Left ventricle myocardium inferior (tissue), 1 donor: ENCODE data around the gene FUT9. TPM values are rescaled to one million over a fixed set of nuclear protein-coding genes. Genes with fewer than 3 reads are reported as not detected.

Source experiments
- DNase-seq: peaks from one replicate; pipeline ENCODE4 v3.0.0-alpha.2; 2020
- H3K27ac ChIP-seq: fragments of 200-600 bp; replicated peaks from 2 replicates; pipeline ENCODE4 v1.8.0; 2021
- H3K27me3 ChIP-seq: fragments of 200-600 bp; 2 replicates; pipeline ENCODE4 v1.8.0; 2021; ENCODE audit warnings: low read depth
- H3K36me3 ChIP-seq: fragments of 200-600 bp; 2 replicates; pipeline ENCODE4 v1.8.0; 2021
- H3K4me1 ChIP-seq: fragments of 200-600 bp; 2 replicates; pipeline ENCODE4 v1.8.0; 2021
- H3K4me3 ChIP-seq: fragments of 200-600 bp; 2 replicates; pipeline ENCODE4 v1.8.0; 2021; ENCODE audit warnings: mild to moderate bottlenecking, moderate library complexity
- H3K9me3 ChIP-seq: fragments of 200-600 bp; replicated peaks from 2 replicates; pipeline ENCODE4 v1.8.0; 2021
- CTCF ChIP-seq: fragments of 200-600 bp; IDR thresholded peaks from 2 replicates; pipeline ENCODE4 v1.8.0; 2021; ENCODE audit warnings: antibody characterized with exemption, mild to moderate bottlenecking, borderline replicate concordance
- intact Hi-C: fragments of 100-400 bp; cut with micrococcal nuclease; formaldehyde crosslinking; loops from one replicate; pipeline ENCODE4 v1.11.0; 2022
- total RNA-seq: library from RNA; stranded (reverse); fragmentation: NEBNext Ultra II Directional; extraction: Animal tissue kit (Norgen Biotek cat#: 25700); gene quantifications from one replicate; pipeline ENCODE4 v1.2.1, GENCODE V29; 2021
- donor health status: DM: no; HTN: yes; CAD: no; lungs with severe emphysema.

FUT9 gene
- total RNA-seq, 1 donor from 2014 or later, result not detected

- Histone ChIP-seq H3K36me3 (no peaks in the 10 kb centered on the region), H3K4me3 (no peak overlapping the region), H3K9me3 (no peaks in the 10 kb centered on the region), H3K27me3 (no peaks in the 10 kb centered on the region), H3K4me1 (no peaks in the 10 kb centered on the region), H3K27ac (no peak overlapping the region)
- DNase-seq, result no peak
- TF ChIP-seq CTCF, result no peak
- intact Hi-C loops, result no loop called here
Measured at GRCh38 chr6:96152114-96152708, 136.4 kb downstream of the FUT9 start.

- no peak for TF ChIP-seq CTCF
- Histone ChIP-seq H3K4me3 (no peak overlapping the region), H3K9me3 (no peaks in the 10 kb centered on the region), H3K36me3 (no peaks in the 10 kb centered on the region), H3K27me3 (no peaks in the 10 kb centered on the region), H3K27ac (no peak overlapping the region), H3K4me1 (no peaks in the 10 kb centered on the region)
- intact Hi-C loops, result no loop called here
- DNase-seq, result no peak
Measured at GRCh38 chr6:96153775-96154174, 138.0 kb downstream of the FUT9 start.

GRCh38 chr6:96156425-96156824 is 140.7 kb downstream of the FUT9 start:
- no peak overlapping the region for H3K27ac ChIP-seq
- TF ChIP-seq CTCF, result no peak
- no peaks in the 10 kb centered on the region for H3K4me1 ChIP-seq
- H3K36me3 ChIP-seq, result no peaks in the 10 kb centered on the region
- H3K9me3 ChIP-seq, result no peaks in the 10 kb centered on the region
- H3K4me3 ChIP-seq, result no peak overlapping the region
- no peaks in the 10 kb centered on the region for H3K27me3 ChIP-seq
- no peak for DNase-seq
- intact Hi-C loops, result no loop called here

GRCh38 chr6:96157018-96157565 is 141.3 kb downstream of the FUT9 start:
- H3K9me3 ChIP-seq, result no peaks in the 10 kb centered on the region
- H3K27ac ChIP-seq, result no peak overlapping the region
- no peak overlapping the region for H3K4me3 ChIP-seq
- intact Hi-C loops, result no loop called here
- no peak for DNase-seq
- no peaks in the 10 kb centered on the region for H3K27me3 ChIP-seq
- no peaks in the 10 kb centered on the region for H3K36me3 ChIP-seq
- TF ChIP-seq CTCF, result no peak
- no peaks in the 10 kb centered on the region for H3K4me1 ChIP-seq

GRCh38 chr6:96162711-96163120 is 146.9 kb downstream of the FUT9 start:
- Histone ChIP-seq H3K27me3 (no peaks in the 10 kb centered on the region), H3K4me3 (no peak overlapping the region), H3K9me3 (no peaks in the 10 kb centered on the region), H3K36me3 (no peaks in the 10 kb centered on the region), H3K4me1 (no peaks in the 10 kb centered on the region), H3K27ac (no peak overlapping the region)
- no peak for DNase-seq
- intact Hi-C loops, result no loop called here
- no peak for TF ChIP-seq CTCF
